ENCODE measurements around the gene CEP164. TPM values are rescaled to one million over a fixed set of nuclear protein-coding genes. Genes with fewer than 3 reads are reported as not detected.

The CEP164 gene
- polyA plus RNA-seq, 1 donor: 37.4 TPM

DNA sequence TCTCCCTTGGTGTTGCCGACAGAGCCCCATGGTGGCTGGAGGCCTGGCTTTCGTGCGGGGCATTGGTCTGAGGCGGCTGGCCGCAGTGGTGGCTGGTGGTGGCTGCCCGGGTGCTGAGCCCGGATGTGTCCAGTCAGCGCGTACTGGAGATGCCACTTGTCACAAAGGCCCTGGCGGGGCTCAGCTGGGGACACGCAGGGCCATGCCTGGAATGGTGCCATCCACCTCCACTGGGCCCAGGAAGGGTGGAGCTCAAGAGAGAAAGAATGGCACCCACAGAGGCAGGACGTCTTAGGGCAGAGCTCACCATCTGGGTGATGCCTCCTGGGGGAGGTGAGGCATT lies 92.5 kb downstream of the CEP164 start:
- DNase-seq: no peak

DNA sequence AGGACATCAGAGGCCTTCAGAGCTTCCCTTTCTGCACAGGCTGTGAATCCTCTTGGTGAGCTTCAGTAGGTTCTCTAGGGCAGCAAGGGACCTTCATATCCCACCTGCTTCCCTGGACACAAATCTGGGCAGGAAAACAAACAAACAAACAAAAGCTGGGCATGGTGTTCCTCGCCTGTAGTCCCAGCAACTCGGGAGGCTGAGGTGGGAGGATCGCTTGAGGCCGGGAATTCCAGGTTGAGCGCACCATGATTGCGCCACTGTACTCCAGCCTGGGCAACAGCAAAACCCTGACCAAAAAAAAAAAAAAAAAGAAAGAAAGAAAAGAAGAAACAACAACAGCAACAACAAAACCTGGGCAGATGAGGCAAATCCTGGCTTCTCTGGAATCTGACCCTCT lies 92.9 kb downstream of the CEP164 start:
- DNase-seq: no peak

DNA sequence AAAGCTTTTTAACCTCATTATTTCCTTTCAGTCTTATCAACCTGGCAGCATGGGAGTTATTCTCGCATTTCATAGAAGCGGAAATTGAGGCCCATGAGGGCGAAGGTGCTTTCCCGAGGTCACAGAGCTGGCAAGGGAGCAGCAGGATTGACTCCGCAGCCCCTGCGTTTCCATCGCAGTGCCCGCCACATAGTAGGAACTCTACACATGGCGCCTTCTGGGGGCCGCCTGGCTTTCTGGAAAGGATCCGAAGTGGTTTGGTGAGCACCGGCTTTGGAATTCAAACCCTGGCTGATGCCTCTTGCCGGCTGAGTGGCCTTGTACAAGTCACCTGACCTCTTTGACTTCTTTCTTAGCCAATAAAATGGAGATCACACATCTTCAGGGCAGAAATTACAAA lies 93.4 kb downstream of the CEP164 start:
- DNase-seq: no peak

- peak; percentile 21 for DNase-seq
Observed at GRCh38 chr11:117421476-117421875, 93.8 kb downstream of the CEP164 start.

DNA sequence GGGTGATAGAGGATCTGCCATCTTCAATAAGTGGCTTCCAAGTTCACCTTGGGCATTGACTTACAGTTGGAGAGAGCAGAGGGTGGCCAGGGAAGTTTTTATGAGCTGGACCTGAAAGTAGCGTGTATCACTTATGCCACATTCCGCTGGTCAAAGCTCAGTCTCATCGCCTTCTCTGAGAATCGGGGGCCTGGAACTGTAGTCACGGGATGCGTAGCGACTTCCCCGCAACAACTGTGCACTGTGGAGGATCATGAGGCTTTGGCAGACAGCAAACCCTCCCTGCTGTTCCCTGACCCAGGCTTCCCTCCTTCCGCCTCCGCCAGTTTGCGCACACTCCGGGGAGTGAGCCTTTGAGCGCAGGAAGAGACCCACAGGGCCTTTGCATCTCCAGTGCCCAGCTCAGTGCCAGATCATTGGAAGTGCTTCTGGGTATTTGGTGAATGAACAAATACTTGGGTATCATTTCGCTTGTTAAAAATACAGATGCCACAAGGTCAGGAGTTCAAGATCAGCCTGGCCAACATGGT lies 95.5 kb downstream of the CEP164 start:
- no peak for DNase-seq

DNA sequence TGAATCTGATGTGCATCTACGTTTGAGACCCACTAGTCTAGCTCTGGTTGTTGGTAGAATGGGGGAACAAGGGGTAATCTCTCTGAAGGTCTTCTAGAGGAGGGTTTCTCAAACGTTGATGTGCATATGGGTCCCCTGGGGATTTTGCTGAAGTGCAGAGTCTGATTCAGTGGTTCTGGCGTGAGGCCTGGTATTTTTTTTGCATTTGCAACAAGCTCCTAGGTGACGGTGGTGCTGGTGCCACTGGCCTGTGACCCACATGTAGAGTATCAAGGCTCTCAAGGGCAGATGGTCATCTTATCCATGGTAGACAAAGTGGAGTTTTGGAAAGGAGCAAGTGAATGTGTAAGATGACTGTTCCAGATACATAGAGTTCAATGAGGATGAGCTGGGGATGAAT lies 97.1 kb downstream of the CEP164 start:
- no peak for DNase-seq

- DNase-seq: no peak
Observed at GRCh38 chr11:117425679-117426296, 98.1 kb downstream of the CEP164 start.

DNA sequence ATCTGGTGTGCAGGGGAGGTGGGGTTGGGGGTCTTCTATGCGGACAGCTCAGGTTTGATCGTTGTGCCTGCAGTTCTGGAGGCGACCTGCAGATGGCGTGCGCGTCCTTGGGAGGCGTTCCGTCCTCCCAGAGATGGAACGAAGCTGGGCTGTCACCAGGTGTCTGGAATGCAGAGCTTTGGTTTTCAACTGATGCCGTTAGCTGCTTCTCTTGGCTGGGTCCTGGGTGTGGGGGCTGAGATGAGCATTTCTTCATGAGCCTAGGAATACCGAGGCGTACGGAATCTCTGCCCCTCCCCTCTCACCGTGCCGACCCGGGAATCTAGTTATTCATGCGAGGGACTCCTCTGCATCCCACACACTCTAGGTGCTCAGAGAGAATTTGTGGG lies 98.6 kb downstream of the CEP164 start:
- DNase-seq: peak; percentile 65

DNA sequence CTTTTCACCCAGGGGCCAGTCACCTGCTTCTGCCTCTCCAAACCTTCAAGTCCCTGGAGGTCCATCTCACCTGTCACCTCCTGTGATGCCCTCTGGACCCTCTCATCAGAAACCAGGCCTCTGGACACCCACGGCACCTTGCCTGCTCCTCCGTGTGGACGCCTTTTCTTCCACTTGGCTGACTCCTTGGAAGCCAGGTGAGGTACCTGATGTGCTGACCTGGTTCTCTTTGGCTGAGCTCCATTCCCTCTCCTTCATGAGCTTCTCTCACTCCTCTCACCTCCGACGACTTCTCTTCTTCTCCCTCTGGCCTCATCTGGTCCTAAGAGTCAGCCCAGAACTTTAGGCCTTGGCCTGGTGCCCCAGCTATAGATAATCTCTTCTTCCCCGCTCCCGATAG lies 99.3 kb downstream of the CEP164 start:
- DNase-seq: no peak

DNA sequence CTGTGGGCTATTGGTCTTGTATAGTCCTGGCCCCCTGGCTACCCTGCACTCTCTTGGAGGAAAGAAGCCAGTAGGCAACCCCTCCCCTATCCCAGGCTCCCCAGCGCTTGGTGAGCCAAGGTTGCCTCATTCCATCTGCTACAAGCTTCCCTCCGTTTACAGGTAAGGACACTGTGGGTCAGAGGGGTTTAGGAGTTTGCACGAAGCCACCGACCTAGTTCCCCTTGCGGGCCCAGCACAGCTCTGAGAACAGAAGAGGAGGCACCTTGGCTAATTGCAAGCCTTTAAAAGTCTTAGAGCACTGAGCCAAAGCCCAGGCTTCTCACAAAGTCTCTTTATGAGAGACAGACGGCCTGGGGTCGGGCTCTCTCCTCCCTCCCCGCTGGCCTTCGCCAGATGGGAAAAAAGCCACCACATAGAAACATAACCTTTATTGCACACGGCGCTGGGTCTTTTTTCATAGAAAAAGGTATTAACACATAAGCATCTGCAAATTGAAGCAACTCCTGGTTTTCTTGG lies 99.8 kb downstream of the CEP164 start:
- no peak for DNase-seq

DNA sequence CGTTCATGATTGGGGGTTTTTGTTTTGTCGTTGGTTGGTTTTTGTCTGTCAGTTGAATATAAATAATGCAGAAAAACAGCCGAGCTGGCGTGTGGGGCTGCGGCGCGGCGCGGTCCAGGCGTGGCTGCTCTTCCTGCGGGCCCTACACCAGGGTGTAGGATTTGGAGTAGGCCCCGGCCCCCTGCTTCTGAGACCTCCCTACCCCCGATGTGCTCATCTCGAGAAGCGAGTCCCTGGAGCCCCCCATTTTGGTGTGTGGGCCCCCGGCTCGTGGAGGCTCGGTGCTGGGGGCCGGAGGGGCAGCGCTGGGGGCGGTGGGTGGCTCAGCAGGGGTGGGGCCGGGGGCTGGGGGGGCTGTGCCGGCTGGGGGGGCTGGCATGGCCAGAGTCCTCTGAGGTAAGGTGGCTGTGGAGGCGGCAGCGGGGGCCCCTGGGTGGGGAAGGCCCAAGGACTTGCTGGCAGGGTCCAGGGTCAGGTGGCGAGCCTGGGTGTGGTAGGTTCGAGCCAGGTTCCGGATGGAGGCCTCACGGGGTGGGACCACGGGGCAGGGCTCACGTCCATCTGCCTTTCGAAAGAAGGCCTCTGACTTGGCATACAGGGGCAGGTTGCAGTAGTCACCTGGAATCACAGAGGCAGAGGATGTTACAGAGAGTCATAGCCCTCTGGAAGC lies 100.7 kb downstream of the CEP164 start:
- no peak for DNase-seq

- no peak for DNase-seq
Observed at GRCh38 chr11:117428856-117429229, 101.2 kb downstream of the CEP164 start.

GRCh38 chr11:117430293-117430955 lies 102.8 kb downstream of the CEP164 start:
- DNase-seq: no peak

DNA sequence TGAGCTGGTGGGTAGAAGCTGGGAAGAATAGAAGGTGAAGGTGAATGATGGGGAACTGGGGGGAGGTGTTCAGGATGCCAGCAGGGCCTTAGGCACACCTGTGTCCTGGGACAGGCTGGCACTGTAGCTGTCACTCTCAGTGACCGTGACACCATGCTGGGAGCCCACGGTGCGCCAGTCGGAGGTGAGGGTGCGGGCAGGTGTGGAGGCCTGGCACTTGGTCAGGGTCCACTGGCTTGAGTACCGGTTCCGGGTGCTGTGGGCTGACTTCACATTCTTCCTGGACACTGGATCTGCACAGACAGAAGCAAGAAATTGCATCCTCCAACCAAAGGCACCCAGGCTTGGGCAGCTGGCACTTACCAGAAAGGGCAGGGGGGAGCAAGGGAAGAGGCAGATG lies 103.8 kb downstream of the CEP164 start:
- no peak for DNase-seq

- no peak for DNase-seq
Observed at GRCh38 chr11:117433717-117434116, 106.1 kb downstream of the CEP164 start.

GRCh38 chr11:117434481-117434880 lies 106.8 kb downstream of the CEP164 start:
- DNase-seq: no peak

DNA sequence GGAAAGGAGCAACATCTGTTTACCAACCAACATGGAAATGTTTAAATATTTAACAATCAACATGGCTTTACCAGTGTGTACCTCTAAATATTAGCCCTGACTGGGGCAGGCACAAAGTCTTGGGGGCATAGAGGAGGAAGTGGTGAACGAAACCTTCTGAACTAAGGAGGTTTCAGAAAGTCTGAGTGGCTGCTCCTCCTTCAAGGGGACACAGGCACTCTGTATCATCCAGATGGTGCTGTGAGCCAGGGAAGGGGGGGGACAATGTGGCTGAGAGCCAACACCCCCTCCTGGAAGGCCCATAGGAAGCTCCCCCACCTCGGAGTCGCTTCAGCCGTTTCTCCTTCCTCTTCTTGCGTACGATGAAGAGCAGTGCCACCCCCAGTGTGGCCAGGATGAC lies 107.7 kb downstream of the CEP164 start:
- no peak for DNase-seq

- DNase-seq: no peak
Observed at GRCh38 chr11:117437041-117437790, 109.6 kb downstream of the CEP164 start.

GRCh38 chr11:117437791-117438130 lies 110.1 kb downstream of the CEP164 start:
- DNase-seq: no peak

- DNase-seq: no peak
Observed at GRCh38 chr11:117438371-117439000, 110.8 kb downstream of the CEP164 start.

GRCh38 chr11:117439256-117439655 lies 111.6 kb downstream of the CEP164 start:
- DNase-seq: no peak

GRCh38 chr11:117440258-117440657 lies 112.6 kb downstream of the CEP164 start:
- no peak for DNase-seq
